ENCODE data around the gene TP53TG5. TPM values are rescaled to one million over a fixed set of nuclear protein-coding genes. Genes with fewer than 3 reads are reported as not detected.

TP53TG5 gene
- total RNA-seq, 1 donor from 2014 or later: not detected

- no peaks in the 10 kb centered on the region for H3K4me1 Mint-ChIP-seq (ENCODE audit: low read depth)
- peaks cover 13% of the 10 kb centered on the region for H3K36me3 Mint-ChIP-seq (ENCODE audit: low read depth)
- no peak overlapping the region for H3K27ac Mint-ChIP-seq (ENCODE audit: unreplicated experiment)
- TF ChIP-seq CTCF (IDR thresholded peaks at IDR 0.05): no peak
- H3K9me3 Mint-ChIP-seq (ENCODE audit: low read depth): no peaks in the 10 kb centered on the region
- no peaks in the 10 kb centered on the region for H3K27me3 Mint-ChIP-seq (ENCODE audit: low read depth)
- DNase-seq (ENCODE audit: low spot score): no peak
- H3K4me3 Mint-ChIP-seq (ENCODE audit: unreplicated experiment): no peak overlapping the region
These were observed 5.9 kb downstream of the TP53TG5 start for GRCh38 chr20:45372241-45372640.

GRCh38 chr20:45370571-45371160, 7.5 kb downstream of the TP53TG5 start:
- no peak overlapping the region for H3K4me3 Mint-ChIP-seq (ENCODE audit: unreplicated experiment)
- no peak for DNase-seq (ENCODE audit: low spot score)
- H3K4me1 Mint-ChIP-seq (ENCODE audit: low read depth): no peaks in the 10 kb centered on the region
- no peak for TF ChIP-seq CTCF (IDR thresholded peaks at IDR 0.05)
- no peaks in the 10 kb centered on the region for H3K27me3 Mint-ChIP-seq (ENCODE audit: low read depth)
- no peaks in the 10 kb centered on the region for H3K9me3 Mint-ChIP-seq (ENCODE audit: low read depth)
- peaks cover 16% of the 10 kb centered on the region for H3K36me3 Mint-ChIP-seq (ENCODE audit: low read depth)
- H3K27ac Mint-ChIP-seq (ENCODE audit: unreplicated experiment): no peak overlapping the region

GRCh38 chr20:45368221-45368980, 9.7 kb downstream of the TP53TG5 start:
- Mint-ChIP-seq H3K4me1 (ENCODE audit: low read depth) (peaks cover 12% of the 10 kb centered on the region), H3K4me3 (ENCODE audit: unreplicated experiment) (no peak overlapping the region), H3K27me3 (ENCODE audit: low read depth) (no peaks in the 10 kb centered on the region), H3K27ac (ENCODE audit: unreplicated experiment) (no peak overlapping the region), H3K36me3 (ENCODE audit: low read depth) (peaks cover 13% of the 10 kb centered on the region), H3K9me3 (ENCODE audit: low read depth) (no peaks in the 10 kb centered on the region)
- TF ChIP-seq CTCF (IDR thresholded peaks at IDR 0.05): no peak
- no peak for DNase-seq (ENCODE audit: low spot score)

- DNase-seq (ENCODE audit: low spot score): no peak
- Mint-ChIP-seq H3K4me1 (ENCODE audit: low read depth) (peaks cover 20% of the 10 kb centered on the region), H3K27ac (ENCODE audit: unreplicated experiment) (no peak overlapping the region), H3K36me3 (ENCODE audit: low read depth) (peaks cover 13% of the 10 kb centered on the region), H3K27me3 (ENCODE audit: low read depth) (no peaks in the 10 kb centered on the region), H3K9me3 (ENCODE audit: low read depth) (no peaks in the 10 kb centered on the region), H3K4me3 (ENCODE audit: unreplicated experiment) (no peak overlapping the region)
- no peak for TF ChIP-seq CTCF (IDR thresholded peaks at IDR 0.05)
These were observed 11.0 kb downstream of the TP53TG5 start for GRCh38 chr20:45367126-45367525.

- DNase-seq (ENCODE audit: low spot score): no peak
- Mint-ChIP-seq H3K4me3 (ENCODE audit: unreplicated experiment) (no peak overlapping the region), H3K36me3 (ENCODE audit: low read depth) (peaks cover 13% of the 10 kb centered on the region), H3K27me3 (ENCODE audit: low read depth) (no peaks in the 10 kb centered on the region), H3K4me1 (ENCODE audit: low read depth) (peaks cover 20% of the 10 kb centered on the region), H3K27ac (ENCODE audit: unreplicated experiment) (no peak overlapping the region), H3K9me3 (ENCODE audit: low read depth) (no peaks in the 10 kb centered on the region)
- no peak for TF ChIP-seq CTCF (IDR thresholded peaks at IDR 0.05)
These were observed 11.5 kb downstream of the TP53TG5 start for GRCh38 chr20:45366631-45367030.
